Nephron progenitor cell (in vitro differentiated cells): ENCODE results near the gene MDGA2.
A peak's percentile ranks its signal among the peaks of the same experiment; 100 is the strongest.

ENCODE experiments used
- DNase-seq: peaks from one replicate; pipeline ENCODE4 v3.0.0; 2021
- H3K27ac Mint-ChIP-seq: 2 replicates; pipeline ENCODE4 v1.8.0; 2021; ENCODE audit warnings: mild to moderate bottlenecking, moderate library complexity, mixed read lengths
- H3K27me3 Mint-ChIP-seq: 2 replicates; pipeline ENCODE4 v1.8.0; 2021; ENCODE audit warnings: mild to moderate bottlenecking, low read depth, mixed read lengths; ENCODE audit not compliant: poor library complexity
- H3K36me3 Mint-ChIP-seq: 2 replicates; pipeline ENCODE4 v1.8.0; 2021; ENCODE audit warnings: low read depth, mixed read lengths
- H3K4me1 Mint-ChIP-seq: 2 replicates; pipeline ENCODE4 v1.8.0; 2021; ENCODE audit warnings: mixed read lengths
- H3K4me3 Mint-ChIP-seq: 2 replicates; pipeline ENCODE4 v1.8.0; 2021; ENCODE audit warnings: mild to moderate bottlenecking, moderate library complexity, mixed read lengths
- H3K9me3 Mint-ChIP-seq: 2 replicates; pipeline ENCODE4 v1.8.0; 2021; ENCODE audit warnings: mild to moderate bottlenecking, moderate library complexity, mixed read lengths
- TF ChIP-seq, protein P1 (sequence below): fragments of 200-600 bp; sonication (generic); IDR thresholded peaks from 2 replicates; pipeline ENCODE4 v1.5.0; 2021; ENCODE audit warnings: antibody characterized with exemption

Gene MDGA2

DNA sequence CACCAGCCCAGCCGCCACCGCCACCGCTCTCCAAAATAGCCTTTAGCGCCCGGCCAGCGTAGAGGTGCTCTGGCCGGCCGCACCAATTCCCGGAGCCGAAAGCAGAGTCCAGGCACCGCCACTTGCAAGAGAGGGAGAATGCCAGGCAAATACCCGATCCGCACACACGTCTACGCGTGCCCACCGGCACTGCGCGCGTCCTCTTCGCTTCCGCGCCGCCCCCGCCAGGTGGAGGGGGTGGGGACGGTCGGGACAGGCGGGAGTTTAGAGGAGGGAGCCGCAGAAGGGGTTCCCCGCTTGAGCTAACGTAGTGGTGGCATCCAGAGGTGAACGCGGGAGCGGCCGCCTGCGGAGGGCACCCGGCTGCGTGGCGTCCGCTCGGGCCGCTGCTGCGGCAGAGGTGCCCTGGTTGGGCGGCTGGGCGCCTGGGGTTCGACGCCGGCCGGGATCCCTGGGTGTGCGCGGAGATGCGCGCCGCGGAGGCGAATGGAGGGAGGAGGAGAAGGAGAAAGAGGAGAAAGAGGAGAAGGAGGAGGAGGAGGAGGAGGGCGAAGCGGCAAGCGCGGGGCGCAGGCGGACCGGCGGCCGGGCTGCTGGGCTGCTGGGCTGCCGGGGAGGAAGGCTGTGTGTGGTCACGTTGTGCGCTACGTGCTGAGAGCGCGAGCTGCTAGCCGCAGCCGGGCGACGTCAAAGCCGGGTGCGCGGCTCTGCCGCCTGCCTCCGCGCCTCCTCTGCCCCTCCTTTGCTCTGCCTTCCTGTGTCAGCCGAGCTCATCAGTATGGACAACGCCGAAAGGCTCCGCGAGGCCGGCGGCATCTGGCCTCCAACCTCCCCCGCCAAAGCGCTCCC is at the start of gene MDGA2:
MDGA2 (minus strand) TSS at position 140 of the 849 bp plus-strand sequence.
- Mint-ChIP-seq H3K4me3 (peak within 1 kb of the TSS; percentile 92), H3K36me3 (no peaks in the 10 kb centered on the region), H3K27me3 (peaks cover 80% of the 10 kb centered on the region), H3K9me3 (no peaks in the 10 kb centered on the region), H3K4me1 (peaks cover 27% of the 10 kb centered on the region), H3K27ac (no peak within 1 kb of the TSS)
- DNase-seq = peak; percentile 68
- TF ChIP-seq, protein P1, sequence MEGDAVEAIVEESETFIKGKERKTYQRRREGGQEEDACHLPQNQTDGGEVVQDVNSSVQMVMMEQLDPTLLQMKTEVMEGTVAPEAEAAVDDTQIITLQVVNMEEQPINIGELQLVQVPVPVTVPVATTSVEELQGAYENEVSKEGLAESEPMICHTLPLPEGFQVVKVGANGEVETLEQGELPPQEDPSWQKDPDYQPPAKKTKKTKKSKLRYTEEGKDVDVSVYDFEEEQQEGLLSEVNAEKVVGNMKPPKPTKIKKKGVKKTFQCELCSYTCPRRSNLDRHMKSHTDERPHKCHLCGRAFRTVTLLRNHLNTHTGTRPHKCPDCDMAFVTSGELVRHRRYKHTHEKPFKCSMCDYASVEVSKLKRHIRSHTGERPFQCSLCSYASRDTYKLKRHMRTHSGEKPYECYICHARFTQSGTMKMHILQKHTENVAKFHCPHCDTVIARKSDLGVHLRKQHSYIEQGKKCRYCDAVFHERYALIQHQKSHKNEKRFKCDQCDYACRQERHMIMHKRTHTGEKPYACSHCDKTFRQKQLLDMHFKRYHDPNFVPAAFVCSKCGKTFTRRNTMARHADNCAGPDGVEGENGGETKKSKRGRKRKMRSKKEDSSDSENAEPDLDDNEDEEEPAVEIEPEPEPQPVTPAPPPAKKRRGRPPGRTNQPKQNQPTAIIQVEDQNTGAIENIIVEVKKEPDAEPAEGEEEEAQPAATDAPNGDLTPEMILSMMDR = no peak

DNA sequence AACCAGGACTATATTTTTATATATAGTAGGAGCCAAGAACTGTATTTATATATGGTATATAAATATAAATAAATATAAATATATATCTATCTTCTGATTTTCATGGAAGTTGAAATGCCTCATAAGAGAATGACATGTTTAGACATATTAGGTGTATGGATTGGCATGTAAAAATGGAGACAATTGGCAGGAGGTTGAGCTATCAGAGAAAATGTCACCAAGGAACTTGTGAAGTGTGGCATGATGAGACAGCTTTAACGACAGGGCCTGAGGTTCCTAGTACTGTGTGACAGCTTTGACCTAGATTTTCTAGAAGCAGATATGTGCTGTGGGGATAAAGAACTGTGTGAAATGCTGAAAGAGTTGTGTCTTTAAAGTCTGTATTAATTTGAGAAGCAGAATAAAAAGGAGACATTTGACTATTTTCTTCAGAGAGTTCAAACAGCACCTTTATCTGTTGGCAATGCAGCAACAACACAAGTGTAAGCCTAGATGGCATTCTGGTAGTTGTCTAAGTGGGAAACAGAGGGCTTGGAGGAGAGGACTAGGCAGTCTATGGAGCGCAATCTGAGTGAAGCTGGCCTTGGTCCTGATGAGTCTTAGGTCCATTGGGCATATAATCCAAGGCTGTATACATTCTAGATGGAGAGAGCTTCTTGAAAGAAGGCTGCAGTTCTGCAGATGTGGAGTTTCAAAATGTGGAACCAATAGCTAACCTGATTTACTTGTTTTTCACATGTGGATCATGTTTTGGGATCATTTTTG is 47.7 kb upstream of the MDGA2 start:
- no peak for DNase-seq
- no peak overlapping the region for H3K4me3 Mint-ChIP-seq
- TF ChIP-seq, protein P1 = no peak
- no peak overlapping the region for H3K27ac Mint-ChIP-seq
- H3K4me1 Mint-ChIP-seq = no peaks in the 10 kb centered on the region
- H3K9me3 Mint-ChIP-seq = no peaks in the 10 kb centered on the region
- H3K36me3 Mint-ChIP-seq = no peaks in the 10 kb centered on the region
- peaks cover 3% of the 10 kb centered on the region for H3K27me3 Mint-ChIP-seq

DNA sequence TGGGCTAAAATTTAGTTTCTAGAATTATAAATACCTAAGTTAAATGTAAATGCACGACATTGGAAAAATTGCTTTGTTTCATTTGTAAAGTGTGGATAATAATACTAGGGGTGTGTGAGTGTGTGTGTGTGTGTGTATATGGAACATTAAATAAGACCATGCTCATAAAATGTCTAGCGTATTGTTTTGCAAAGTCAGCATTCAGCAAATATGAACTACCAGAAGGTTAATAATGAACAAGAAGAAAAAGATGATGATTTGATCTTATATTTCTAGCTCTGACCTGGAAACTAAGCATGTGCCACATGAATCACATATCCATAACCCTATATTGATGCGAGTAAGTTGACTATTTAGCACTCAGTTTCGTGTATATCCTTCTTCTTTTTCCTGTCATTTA is 44.9 kb upstream of the MDGA2 start:
- Mint-ChIP-seq H3K36me3 (no peaks in the 10 kb centered on the region), H3K9me3 (no peaks in the 10 kb centered on the region), H3K27ac (no peak overlapping the region), H3K4me3 (no peak overlapping the region), H3K27me3 (peaks cover 3% of the 10 kb centered on the region), H3K4me1 (no peaks in the 10 kb centered on the region)
- DNase-seq = no peak
- TF ChIP-seq, protein P1 = no peak

DNA sequence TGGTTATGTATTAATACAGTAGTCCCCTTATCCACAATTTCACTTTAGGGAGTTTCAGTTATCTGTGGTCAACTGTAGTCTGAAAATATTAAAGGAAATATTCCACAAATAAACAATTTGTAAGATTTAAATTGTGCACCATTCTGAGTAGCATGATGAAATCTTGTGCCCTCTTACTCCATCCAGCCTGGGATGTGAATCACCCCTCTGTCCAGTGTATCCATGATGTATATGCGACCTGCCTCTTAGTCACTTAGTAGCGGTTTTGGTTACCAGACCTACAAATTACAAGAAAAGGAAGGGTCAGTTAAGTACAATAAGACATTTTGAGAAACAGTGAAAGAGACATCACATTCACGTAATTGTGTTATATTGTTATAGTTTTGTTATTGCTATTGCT is 39.9 kb upstream of the MDGA2 start:
- H3K27me3 Mint-ChIP-seq = no peaks in the 10 kb centered on the region
- DNase-seq = no peak
- TF ChIP-seq, protein P1 = no peak
- no peak overlapping the region for H3K27ac Mint-ChIP-seq
- no peaks in the 10 kb centered on the region for H3K9me3 Mint-ChIP-seq
- H3K4me1 Mint-ChIP-seq = no peaks in the 10 kb centered on the region
- no peaks in the 10 kb centered on the region for H3K36me3 Mint-ChIP-seq
- no peak overlapping the region for H3K4me3 Mint-ChIP-seq

DNA sequence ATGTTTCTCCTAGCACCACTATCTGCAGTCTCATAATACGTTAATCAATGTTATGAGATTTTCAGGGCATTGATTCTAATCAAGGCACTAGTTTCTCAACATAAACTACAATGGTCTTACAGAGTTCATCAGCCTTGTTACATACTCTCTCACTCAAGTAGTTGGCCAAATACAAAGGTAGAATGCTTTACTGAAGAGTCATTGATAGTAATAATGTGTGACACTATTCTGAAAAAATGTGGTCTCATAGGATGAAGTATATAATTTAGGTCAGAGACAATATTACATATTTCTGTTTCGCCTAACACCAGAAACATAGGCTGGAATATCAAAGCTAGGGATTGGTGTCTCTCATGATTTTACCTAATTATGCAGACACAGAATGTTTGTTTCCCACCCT is 35.2 kb upstream of the MDGA2 start:
- Mint-ChIP-seq H3K4me3 (no peak overlapping the region), H3K27me3 (peaks cover 4% of the 10 kb centered on the region), H3K36me3 (no peaks in the 10 kb centered on the region), H3K9me3 (no peaks in the 10 kb centered on the region), H3K4me1 (no peaks in the 10 kb centered on the region), H3K27ac (no peak overlapping the region)
- TF ChIP-seq, protein P1 = no peak
- DNase-seq = no peak
